ENCODE measurements around the gene MAN1C1. TPM values are rescaled to one million over a fixed set of nuclear protein-coding genes. Genes with fewer than 3 reads are reported as not detected.

MAN1C1 gene
- total RNA-seq, 4 donors from 2014 or later = 28.1 to 60.4 (median 32.7) TPM

DNA sequence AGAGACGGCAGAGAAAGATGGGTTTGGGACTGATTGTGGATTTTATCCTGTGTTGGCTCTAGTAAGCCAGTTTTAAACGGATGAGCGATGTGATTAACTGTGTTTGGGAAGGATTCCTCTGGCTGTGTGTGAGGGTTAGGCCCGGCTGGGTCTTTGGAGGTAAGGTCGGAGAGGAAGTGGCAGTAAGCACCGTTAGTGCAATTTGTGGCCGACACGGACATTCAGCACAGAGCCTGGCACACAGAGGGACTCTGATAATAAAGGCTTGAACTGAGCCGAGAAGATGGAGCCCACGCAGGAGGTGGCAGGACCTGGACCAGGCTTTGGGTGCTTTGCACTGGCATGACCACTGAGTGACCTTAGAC lies 204.5 kb downstream of the MAN1C1 start:
- Histone ChIP-seq H3K27ac (peak overlapping the region; percentile 81 to 93 (median 90)), H3K4me1 (peaks cover 29 to 40% of the 10 kb centered on the region in 2 donors), H3K36me3 (peaks cover 0 to under 1% of the 10 kb centered on the region in 2 donors), H3K27me3 (no peaks in the 10 kb centered on the region), H3K4me3 (replicated peaks in 1 of 3) (peak overlapping the region; percentile 64 to 98 (median 97)), H3K9me3 (no peaks in the 10 kb centered on the region)
- TF ChIP-seq, protein P1, sequence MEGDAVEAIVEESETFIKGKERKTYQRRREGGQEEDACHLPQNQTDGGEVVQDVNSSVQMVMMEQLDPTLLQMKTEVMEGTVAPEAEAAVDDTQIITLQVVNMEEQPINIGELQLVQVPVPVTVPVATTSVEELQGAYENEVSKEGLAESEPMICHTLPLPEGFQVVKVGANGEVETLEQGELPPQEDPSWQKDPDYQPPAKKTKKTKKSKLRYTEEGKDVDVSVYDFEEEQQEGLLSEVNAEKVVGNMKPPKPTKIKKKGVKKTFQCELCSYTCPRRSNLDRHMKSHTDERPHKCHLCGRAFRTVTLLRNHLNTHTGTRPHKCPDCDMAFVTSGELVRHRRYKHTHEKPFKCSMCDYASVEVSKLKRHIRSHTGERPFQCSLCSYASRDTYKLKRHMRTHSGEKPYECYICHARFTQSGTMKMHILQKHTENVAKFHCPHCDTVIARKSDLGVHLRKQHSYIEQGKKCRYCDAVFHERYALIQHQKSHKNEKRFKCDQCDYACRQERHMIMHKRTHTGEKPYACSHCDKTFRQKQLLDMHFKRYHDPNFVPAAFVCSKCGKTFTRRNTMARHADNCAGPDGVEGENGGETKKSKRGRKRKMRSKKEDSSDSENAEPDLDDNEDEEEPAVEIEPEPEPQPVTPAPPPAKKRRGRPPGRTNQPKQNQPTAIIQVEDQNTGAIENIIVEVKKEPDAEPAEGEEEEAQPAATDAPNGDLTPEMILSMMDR (IDR thresholded peaks at IDR 0.05) = no peak
- no peak for TF ChIP-seq POLR2A (IDR thresholded peaks at IDR 0.05)
- 42 to 45% methylated on average over 10 of the region's 10 CpGs for WGBS, 2 donors
- DNase-seq = no peak
- intact Hi-C loops (cut with DNase I) = no loop called here

DNA sequence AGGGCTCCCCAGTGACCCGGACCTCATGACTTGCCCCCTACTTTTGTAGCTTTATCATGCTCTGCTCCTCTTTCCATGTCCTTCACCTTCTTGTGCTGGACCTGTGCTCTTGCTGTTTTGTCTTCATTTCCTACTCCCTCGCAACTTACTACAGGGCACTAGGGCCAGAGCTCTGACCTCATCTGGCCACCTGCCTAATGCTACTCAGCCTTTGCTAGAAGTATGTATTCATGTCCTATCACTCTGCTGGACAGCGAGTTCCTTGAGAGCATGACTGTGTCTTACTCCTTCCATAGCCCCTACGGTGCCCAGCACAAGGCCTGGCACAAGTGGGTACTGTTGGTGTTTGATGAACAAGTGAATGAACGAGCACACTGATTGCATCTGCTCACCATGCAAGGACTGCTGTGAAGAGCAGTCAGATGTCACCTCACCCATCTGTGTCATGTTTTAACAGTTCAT lies 205.1 kb downstream of the MAN1C1 start:
- Histone ChIP-seq H3K27ac (peak overlapping the region in 2 of 3 donors; percentile 22 to 81), H3K4me3 (replicated peaks in 1 of 3) (no peak overlapping the region), H3K36me3 (peaks cover 5 to 6% of the 10 kb centered on the region in 2 donors), H3K27me3 (no peaks in the 10 kb centered on the region), H3K9me3 (no peaks in the 10 kb centered on the region), H3K4me1 (peaks cover 29 to 40% of the 10 kb centered on the region in 2 donors)
- peak; percentile 66 to 68 for DNase-seq
- intact Hi-C loops (cut with DNase I) = no loop called here
- TF ChIP-seq POLR2A (IDR thresholded peaks at IDR 0.05) = peak in 1 of 2 donors; percentile 15
- TF ChIP-seq, protein P1 (IDR thresholded peaks at IDR 0.05) = no peak
- 54 to 56% methylated on average over 5 of the region's 5 CpGs for whole genome bisulfite sequencing, 2 donors

DNA sequence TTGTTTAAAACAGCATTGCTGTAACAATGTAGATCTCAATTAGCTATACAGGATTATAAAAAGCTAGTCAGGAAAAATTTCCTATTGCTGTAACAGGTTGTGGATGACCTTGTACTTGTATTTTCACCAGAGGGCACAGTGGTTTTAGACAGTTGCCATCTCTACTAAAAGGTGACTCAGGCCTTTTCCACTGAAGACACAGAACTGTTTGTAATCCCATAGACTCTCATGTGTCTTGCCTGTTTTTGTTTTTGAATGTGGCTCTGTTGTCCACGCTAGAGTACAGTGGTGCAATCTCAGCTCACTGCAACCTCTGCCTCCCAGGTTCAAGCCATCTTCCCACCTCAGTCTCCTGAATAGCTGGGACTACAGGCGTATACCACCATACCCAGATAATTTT lies 209.0 kb downstream of the MAN1C1 start:
- peaks cover 43 to 44% of the 10 kb centered on the region in 2 donors for H3K36me3 ChIP-seq

DNA sequence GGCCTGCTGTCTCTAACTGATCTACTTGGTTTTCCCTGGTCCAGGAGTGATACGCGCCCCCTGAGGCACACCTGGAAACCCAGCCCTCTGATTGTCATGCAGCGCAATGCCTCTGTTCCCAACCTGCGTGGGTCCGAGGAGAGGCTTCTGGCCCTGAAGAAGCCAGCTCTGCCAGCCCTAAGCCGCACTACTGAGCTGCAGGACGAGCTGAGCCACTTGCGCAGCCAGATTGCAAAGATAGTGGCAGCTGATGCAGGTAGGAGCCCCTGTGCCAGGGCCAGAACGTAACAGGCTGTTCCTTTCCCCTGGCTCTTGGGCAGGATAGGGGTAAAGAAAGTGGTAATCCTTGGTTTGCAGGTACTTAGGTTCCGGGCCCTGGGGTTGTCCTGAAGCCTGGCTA lies 210.0 kb downstream of the MAN1C1 start:
- TF ChIP-seq, protein P1 (IDR thresholded peaks at IDR 0.05) = no peak
- TF ChIP-seq POLR2A (IDR thresholded peaks at IDR 0.05) = no peak
- Histone ChIP-seq H3K36me3 (peaks cover 51 to 53% of the 10 kb centered on the region in 2 donors), H3K4me3 (replicated peaks in 1 of 3) (no peak overlapping the region), H3K4me1 (peaks cover 10 to 15% of the 10 kb centered on the region in 2 donors), H3K27me3 (no peaks in the 10 kb centered on the region), H3K9me3 (no peaks in the 10 kb centered on the region), H3K27ac (no peak overlapping the region)
- WGBS, 2 donors = 97 to 100% methylated on average over 4 to 7 of the region's 10 CpGs
- DNase-seq = no peak
- intact Hi-C loops (cut with DNase I) = no loop called here

More for the DNA sequence above, 209.0 kb downstream of the MAN1C1 start:
- Histone ChIP-seq H3K27me3 (no peaks in the 10 kb centered on the region), H3K9me3 (no peaks in the 10 kb centered on the region), H3K27ac (no peak overlapping the region), H3K4me3 (replicated peaks in 1 of 3) (no peak overlapping the region), H3K4me1 (peaks cover 19 to 23% of the 10 kb centered on the region in 2 donors)
- no peak for DNase-seq
- TF ChIP-seq, protein P1 (IDR thresholded peaks at IDR 0.05) = no peak
- TF ChIP-seq POLR2A (IDR thresholded peaks at IDR 0.05) = no peak
- whole genome bisulfite sequencing, 2 donors = 92 to 96% methylated on average over 2 of the region's 2 CpGs
- intact Hi-C loops (cut with DNase I) = no loop called here

DNA sequence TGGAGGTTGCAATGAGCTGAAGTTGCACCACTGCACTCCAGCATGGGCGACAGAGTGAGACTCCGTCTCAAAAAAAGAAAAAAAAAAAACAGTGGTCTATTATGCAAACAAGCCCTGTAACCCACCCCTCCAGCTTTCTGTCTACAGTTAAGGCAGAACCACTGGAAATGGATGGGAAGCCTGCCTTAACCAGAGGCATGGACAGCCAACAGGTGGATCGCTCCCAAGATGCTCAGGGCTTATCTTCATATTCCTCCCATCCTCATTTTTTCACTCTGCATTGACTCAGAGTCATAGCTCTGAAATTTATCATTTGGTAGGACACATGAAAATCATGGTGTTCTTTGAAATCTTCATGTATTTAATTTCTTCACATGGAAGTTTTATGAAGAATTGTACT lies 211.9 kb downstream of the MAN1C1 start:
- Histone ChIP-seq H3K36me3 (peaks cover 70 to 72% of the 10 kb centered on the region in 2 donors), H3K27me3 (no peaks in the 10 kb centered on the region), H3K4me1 (no peaks in the 10 kb centered on the region), H3K4me3 (replicated peaks in 1 of 3) (no peak overlapping the region), H3K9me3 (no peaks in the 10 kb centered on the region), H3K27ac (no peak overlapping the region)
- TF ChIP-seq POLR2A (IDR thresholded peaks at IDR 0.05) = no peak
- TF ChIP-seq, protein P1 (IDR thresholded peaks at IDR 0.05) = no peak
- 61 to 64% methylated on average over 3 of the region's 3 CpGs for WGBS, 2 donors
- no peak for DNase-seq
- intact Hi-C loops (cut with DNase I) = no loop called here
